WTC11 (cell line): ENCODE measurements around the gene CABLES1. TPM values are rescaled to one million over a fixed set of nuclear protein-coding genes. Genes with fewer than 3 reads are reported as not detected.
A peak's percentile ranks its signal among the peaks of the same experiment; 100 is the strongest.

ENCODE experiments used
- ATAC-seq: fragments of 200-7000 bp; cut with Tn5 transposase; 2 replicates; pipeline ENCODE4 v1.10.0; 2021; ENCODE audit warnings: mild to moderate bottlenecking, moderate library complexity
- CTCF ChIA-PET: fragments of 300-600 bp; sonication (Branson Sonifier 250); formaldehyde crosslinking; loops from one replicate; lab custom pipeline; 2021; ENCODE audit warnings: antibody characterized with exemption; lab: Charles Lee
- POLR2A ChIA-PET: fragments of 350-600 bp; sonication (Branson Sonifier 250); formaldehyde crosslinking; loops from one replicate; lab custom pipeline; 2021; ENCODE audit warnings: antibody characterized with exemption; lab: Charles Lee
- DNase-seq: peaks from one replicate; pipeline ENCODE4 v3.0.0; 2021; ENCODE audit warnings: low spot score
- H3K27ac Mint-ChIP-seq: 2 replicates; pipeline ENCODE4 v1.8.0; 2021; ENCODE audit warnings: mixed read lengths
- H3K27me3 Mint-ChIP-seq: 2 replicates; pipeline ENCODE4 v1.8.0; 2021; ENCODE audit warnings: low read depth, mild to moderate bottlenecking, moderate library complexity, mixed read lengths
- H3K36me3 Mint-ChIP-seq: 2 replicates; pipeline ENCODE4 v1.8.0; 2021; ENCODE audit warnings: mixed read lengths
- H3K4me1 Mint-ChIP-seq: 2 replicates; pipeline ENCODE4 v1.8.0; 2022; ENCODE audit warnings: mixed read lengths
- H3K4me3 Mint-ChIP-seq: 2 replicates; pipeline ENCODE4 v1.8.0; 2021; ENCODE audit warnings: mild to moderate bottlenecking, moderate library complexity, mixed read lengths
- H3K9me3 Mint-ChIP-seq: 2 replicates; pipeline ENCODE4 v1.8.0; 2021; ENCODE audit warnings: mixed read lengths
- CREB1 ChIP-seq: sonication (generic); formaldehyde crosslinking; IDR thresholded peaks from 2 replicates; pipeline ENCODE4 v1.8.0; 2023; ENCODE audit warnings: mild to moderate bottlenecking, missing genetic modification reagents
- ETV6 ChIP-seq: sonication (generic); formaldehyde crosslinking; IDR thresholded peaks from 2 replicates; pipeline ENCODE4 v1.8.1; 2022; ENCODE audit warnings: mild to moderate bottlenecking, missing genetic modification reagents
- MXD4 ChIP-seq: fragments of 250-450 bp; sonication (Bioruptor Pico); IDR thresholded peaks from 2 replicates; pipeline ENCODE4 v1.8.0; 2021; ENCODE audit warnings: mild to moderate bottlenecking, moderate library complexity, borderline replicate concordance
- OVOL2 ChIP-seq: fragments of 250-450 bp; sonication (Bioruptor Pico); IDR thresholded peaks from 2 replicates; pipeline ENCODE4 v1.9.0; 2021; ENCODE audit warnings: mild to moderate bottlenecking, borderline replicate concordance
- PRRX2 ChIP-seq: fragments of 250-450 bp; sonication (Bioruptor Pico); IDR thresholded peaks from 2 replicates; pipeline ENCODE4 v1.8.0; 2021; ENCODE audit warnings: mild to moderate bottlenecking
- TEAD1 ChIP-seq: sonication (generic); formaldehyde crosslinking; IDR thresholded peaks from 2 replicates; pipeline ENCODE4 v1.8.0; 2022; ENCODE audit warnings: mild to moderate bottlenecking, missing genetic modification reagents
- TEAD4 ChIP-seq: sonication (generic); formaldehyde crosslinking; IDR thresholded peaks from 2 replicates; pipeline ENCODE4 v1.8.0; 2022; ENCODE audit warnings: mild to moderate bottlenecking, missing genetic modification reagents
- ZBTB21 ChIP-seq: sonication (generic); formaldehyde crosslinking; IDR thresholded peaks from 2 replicates; pipeline ENCODE4 v1.8.1; 2023; ENCODE audit warnings: mild to moderate bottlenecking, missing genetic modification reagents, borderline replicate concordance
- ZNF219 ChIP-seq: sonication (generic); formaldehyde crosslinking; IDR thresholded peaks from 2 replicates; pipeline ENCODE4 v1.8.0; 2023; ENCODE audit warnings: missing genetic modification reagents, mild to moderate bottlenecking, borderline replicate concordance
- ZNF232 ChIP-seq: sonication (generic); formaldehyde crosslinking; IDR thresholded peaks from 2 replicates; pipeline ENCODE4 v1.8.0; 2022; ENCODE audit warnings: mild to moderate bottlenecking, missing genetic modification reagents
- ZNF671 ChIP-seq: fragments of 250-450 bp; sonication (Bioruptor Pico); IDR thresholded peaks from 2 replicates; pipeline ENCODE4 v1.8.0; 2021; ENCODE audit warnings: mild to moderate bottlenecking
- total RNA-seq: library from RNA; stranded (reverse); gene quantifications from 3 replicates; pipeline ENCODE4 v1.2.3, GENCODE V29; 2021
- TF ChIP-seq, protein P1 (sequence below): sonication (generic); formaldehyde crosslinking; IDR thresholded peaks from 2 replicates; pipeline ENCODE4 v1.8.1; 2023; ENCODE audit warnings: mild to moderate bottlenecking, missing genetic modification reagents
- TF ChIP-seq, protein P2 (sequence below): sonication (generic); formaldehyde crosslinking; IDR thresholded peaks from 2 replicates; pipeline ENCODE4 v1.8.0; 2023; ENCODE audit warnings: missing genetic modification reagents, mild to moderate bottlenecking, borderline replicate concordance
- TF ChIP-seq, protein P3 (sequence below): sonication (generic); formaldehyde crosslinking; conservative IDR thresholded peaks from 2 replicates; pipeline ENCODE4 v1.8.1; 2023; ENCODE audit warnings: mild to moderate bottlenecking, low read depth, missing genetic modification reagents, moderate library complexity
- TF ChIP-seq, protein P4 (sequence below): sonication (generic); formaldehyde crosslinking; IDR thresholded peaks from 2 replicates; pipeline ENCODE4 v1.8.0; 2022; ENCODE audit warnings: missing genetic modification reagents
- TF ChIP-seq, protein P5 (sequence below): sonication (generic); formaldehyde crosslinking; IDR thresholded peaks from 2 replicates; pipeline ENCODE4 v1.8.0; 2022; ENCODE audit warnings: mild to moderate bottlenecking, missing genetic modification reagents
- TF ChIP-seq, protein P6 (sequence below): sonication (generic); formaldehyde crosslinking; IDR thresholded peaks from 2 replicates; pipeline ENCODE4 v1.8.1; 2023; ENCODE audit warnings: mild to moderate bottlenecking, missing genetic modification reagents, borderline replicate concordance

CABLES1 gene
- total RNA-seq, 1 experiment from 2014 or later, result 17.0 TPM

DNA sequence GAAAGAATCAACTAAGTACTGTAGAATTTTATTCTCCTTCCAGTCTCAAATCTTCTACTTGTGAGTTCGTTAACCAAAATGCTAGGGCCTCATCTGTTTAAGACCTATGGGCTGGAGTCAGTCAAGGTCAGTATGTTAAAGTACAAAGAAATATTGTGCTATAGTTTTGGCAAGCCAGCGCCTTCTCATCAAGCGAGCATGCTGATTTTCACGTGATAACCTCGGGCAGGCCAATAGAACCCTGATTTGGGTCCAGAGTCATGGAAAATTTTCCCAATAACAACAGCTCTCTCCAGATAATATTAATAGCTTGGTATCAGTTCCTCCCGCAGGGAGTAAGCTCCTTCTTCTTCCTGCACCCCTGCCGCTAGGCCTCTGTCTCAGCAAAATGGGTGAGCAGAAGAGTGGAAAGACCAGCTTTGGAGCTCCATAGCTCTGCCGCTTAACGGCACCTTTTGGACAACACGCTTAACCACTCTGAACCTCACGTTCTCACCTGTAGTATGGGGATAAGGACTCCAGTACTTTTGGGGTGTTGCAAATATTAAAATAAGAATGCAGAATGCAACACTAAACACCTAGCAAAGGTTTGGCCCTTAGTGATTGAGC is 11.7 kb downstream of the CABLES1 start:
- peaks cover 56% of the 10 kb centered on the region for H3K4me1 Mint-ChIP-seq
- H3K36me3 Mint-ChIP-seq, result peaks cover 4% of the 10 kb centered on the region; the same call in 1 of the 2 replicates
- POLR2A ChIA-PET, result no interaction called here
- H3K27me3 Mint-ChIP-seq, result no peaks in the 10 kb centered on the region
- peak overlapping the region; percentile 54; the same call in 1 of the 2 replicates for H3K27ac Mint-ChIP-seq
- ATAC-seq (no peak), DNase-seq (no peak)
- TF ChIP-seq ZBTB21 (CRISPR knock-in tag) (no peak), TEAD4 (CRISPR knock-in tag) (no peak), ZNF671 (CRISPR knock-in tag) (no peak), MXD4 (CRISPR knock-in tag) (no peak), TEAD1 (CRISPR knock-in tag) (no peak), PRRX2 (CRISPR knock-in tag) (no peak)
- TF ChIP-seq, protein P1, sequence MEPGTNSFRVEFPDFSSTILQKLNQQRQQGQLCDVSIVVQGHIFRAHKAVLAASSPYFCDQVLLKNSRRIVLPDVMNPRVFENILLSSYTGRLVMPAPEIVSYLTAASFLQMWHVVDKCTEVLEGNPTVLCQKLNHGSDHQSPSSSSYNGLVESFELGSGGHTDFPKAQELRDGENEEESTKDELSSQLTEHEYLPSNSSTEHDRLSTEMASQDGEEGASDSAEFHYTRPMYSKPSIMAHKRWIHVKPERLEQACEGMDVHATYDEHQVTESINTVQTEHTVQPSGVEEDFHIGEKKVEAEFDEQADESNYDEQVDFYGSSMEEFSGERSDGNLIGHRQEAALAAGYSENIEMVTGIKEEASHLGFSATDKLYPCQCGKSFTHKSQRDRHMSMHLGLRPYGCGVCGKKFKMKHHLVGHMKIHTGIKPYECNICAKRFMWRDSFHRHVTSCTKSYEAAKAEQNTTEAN, result no peak
- TF ChIP-seq, protein P2, sequence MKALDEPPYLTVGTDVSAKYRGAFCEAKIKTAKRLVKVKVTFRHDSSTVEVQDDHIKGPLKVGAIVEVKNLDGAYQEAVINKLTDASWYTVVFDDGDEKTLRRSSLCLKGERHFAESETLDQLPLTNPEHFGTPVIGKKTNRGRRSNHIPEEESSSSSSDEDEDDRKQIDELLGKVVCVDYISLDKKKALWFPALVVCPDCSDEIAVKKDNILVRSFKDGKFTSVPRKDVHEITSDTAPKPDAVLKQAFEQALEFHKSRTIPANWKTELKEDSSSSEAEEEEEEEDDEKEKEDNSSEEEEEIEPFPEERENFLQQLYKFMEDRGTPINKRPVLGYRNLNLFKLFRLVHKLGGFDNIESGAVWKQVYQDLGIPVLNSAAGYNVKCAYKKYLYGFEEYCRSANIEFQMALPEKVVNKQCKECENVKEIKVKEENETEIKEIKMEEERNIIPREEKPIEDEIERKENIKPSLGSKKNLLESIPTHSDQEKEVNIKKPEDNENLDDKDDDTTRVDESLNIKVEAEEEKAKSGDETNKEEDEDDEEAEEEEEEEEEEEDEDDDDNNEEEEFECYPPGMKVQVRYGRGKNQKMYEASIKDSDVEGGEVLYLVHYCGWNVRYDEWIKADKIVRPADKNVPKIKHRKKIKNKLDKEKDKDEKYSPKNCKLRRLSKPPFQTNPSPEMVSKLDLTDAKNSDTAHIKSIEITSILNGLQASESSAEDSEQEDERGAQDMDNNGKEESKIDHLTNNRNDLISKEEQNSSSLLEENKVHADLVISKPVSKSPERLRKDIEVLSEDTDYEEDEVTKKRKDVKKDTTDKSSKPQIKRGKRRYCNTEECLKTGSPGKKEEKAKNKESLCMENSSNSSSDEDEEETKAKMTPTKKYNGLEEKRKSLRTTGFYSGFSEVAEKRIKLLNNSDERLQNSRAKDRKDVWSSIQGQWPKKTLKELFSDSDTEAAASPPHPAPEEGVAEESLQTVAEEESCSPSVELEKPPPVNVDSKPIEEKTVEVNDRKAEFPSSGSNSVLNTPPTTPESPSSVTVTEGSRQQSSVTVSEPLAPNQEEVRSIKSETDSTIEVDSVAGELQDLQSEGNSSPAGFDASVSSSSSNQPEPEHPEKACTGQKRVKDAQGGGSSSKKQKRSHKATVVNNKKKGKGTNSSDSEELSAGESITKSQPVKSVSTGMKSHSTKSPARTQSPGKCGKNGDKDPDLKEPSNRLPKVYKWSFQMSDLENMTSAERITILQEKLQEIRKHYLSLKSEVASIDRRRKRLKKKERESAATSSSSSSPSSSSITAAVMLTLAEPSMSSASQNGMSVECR (CRISPR knock-in tag), result no peak
- CTCF ChIA-PET, result interaction anchor here (0.7 to 1.4 kb wide), 7 partner anchors 9 to 438 kb away, joined by 3 to 8 read pairs (median 4); no protein-coding TSS in a partner anchor
- H3K9me3 Mint-ChIP-seq, result no peaks in the 10 kb centered on the region
- no peak overlapping the region for H3K4me3 Mint-ChIP-seq

DNA sequence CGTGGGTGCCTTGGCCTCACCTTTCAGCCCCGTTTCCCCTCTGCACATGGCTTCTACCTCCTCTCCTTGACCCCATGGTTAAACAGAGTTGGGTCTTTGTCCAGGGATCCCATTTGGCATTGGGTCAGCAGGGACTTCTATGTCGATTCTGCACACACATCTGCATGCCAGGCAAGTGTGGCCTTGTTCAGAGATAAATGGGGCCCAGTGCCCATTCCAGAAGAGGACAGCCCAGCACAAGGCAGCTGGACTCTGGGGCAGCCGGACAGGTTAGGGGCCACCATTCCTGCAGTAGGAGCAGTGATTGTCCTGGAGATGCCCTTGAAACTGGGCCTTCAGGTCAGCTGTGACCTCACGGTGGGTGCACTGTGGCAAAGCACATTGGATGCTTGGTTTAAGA is 13.1 kb downstream of the CABLES1 start:
- POLR2A ChIA-PET, result interaction anchor here (0.7 kb wide), 1 partner anchor 812 kb away, joined by 15 read pairs; no protein-coding TSS in a partner anchor
- no peak for ATAC-seq
- TF ChIP-seq, protein P3, sequence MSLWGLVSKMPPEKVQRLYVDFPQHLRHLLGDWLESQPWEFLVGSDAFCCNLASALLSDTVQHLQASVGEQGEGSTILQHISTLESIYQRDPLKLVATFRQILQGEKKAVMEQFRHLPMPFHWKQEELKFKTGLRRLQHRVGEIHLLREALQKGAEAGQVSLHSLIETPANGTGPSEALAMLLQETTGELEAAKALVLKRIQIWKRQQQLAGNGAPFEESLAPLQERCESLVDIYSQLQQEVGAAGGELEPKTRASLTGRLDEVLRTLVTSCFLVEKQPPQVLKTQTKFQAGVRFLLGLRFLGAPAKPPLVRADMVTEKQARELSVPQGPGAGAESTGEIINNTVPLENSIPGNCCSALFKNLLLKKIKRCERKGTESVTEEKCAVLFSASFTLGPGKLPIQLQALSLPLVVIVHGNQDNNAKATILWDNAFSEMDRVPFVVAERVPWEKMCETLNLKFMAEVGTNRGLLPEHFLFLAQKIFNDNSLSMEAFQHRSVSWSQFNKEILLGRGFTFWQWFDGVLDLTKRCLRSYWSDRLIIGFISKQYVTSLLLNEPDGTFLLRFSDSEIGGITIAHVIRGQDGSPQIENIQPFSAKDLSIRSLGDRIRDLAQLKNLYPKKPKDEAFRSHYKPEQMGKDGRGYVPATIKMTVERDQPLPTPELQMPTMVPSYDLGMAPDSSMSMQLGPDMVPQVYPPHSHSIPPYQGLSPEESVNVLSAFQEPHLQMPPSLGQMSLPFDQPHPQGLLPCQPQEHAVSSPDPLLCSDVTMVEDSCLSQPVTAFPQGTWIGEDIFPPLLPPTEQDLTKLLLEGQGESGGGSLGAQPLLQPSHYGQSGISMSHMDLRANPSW, result no peak
- TF ChIP-seq ETV6 (CRISPR knock-in tag), result no peak
- no peak for TF ChIP-seq CREB1 (CRISPR knock-in tag)
- no peak for TF ChIP-seq ZBTB21 (CRISPR knock-in tag)
- TF ChIP-seq, protein P4, sequence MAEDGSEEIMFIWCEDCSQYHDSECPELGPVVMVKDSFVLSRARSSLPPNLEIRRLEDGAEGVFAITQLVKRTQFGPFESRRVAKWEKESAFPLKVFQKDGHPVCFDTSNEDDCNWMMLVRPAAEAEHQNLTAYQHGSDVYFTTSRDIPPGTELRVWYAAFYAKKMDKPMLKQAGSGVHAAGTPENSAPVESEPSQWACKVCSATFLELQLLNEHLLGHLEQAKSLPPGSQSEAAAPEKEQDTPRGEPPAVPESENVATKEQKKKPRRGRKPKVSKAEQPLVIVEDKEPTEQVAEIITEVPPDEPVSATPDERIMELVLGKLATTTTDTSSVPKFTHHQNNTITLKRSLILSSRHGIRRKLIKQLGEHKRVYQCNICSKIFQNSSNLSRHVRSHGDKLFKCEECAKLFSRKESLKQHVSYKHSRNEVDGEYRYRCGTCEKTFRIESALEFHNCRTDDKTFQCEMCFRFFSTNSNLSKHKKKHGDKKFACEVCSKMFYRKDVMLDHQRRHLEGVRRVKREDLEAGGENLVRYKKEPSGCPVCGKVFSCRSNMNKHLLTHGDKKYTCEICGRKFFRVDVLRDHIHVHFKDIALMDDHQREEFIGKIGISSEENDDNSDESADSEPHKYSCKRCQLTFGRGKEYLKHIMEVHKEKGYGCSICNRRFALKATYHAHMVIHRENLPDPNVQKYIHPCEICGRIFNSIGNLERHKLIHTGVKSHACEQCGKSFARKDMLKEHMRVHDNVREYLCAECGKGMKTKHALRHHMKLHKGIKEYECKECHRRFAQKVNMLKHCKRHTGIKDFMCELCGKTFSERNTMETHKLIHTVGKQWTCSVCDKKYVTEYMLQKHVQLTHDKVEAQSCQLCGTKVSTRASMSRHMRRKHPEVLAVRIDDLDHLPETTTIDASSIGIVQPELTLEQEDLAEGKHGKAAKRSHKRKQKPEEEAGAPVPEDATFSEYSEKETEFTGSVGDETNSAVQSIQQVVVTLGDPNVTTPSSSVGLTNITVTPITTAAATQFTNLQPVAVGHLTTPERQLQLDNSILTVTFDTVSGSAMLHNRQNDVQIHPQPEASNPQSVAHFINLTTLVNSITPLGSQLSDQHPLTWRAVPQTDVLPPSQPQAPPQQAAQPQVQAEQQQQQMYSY (CRISPR knock-in tag), result no peak
- TF ChIP-seq, protein P5, sequence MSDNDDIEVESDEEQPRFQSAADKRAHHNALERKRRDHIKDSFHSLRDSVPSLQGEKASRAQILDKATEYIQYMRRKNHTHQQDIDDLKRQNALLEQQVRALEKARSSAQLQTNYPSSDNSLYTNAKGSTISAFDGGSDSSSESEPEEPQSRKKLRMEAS (CRISPR knock-in tag), result no peak
- no peak for TF ChIP-seq ZNF219 (CRISPR knock-in tag)
- TF ChIP-seq OVOL2 (CRISPR knock-in tag), result no peak
- TF ChIP-seq ZNF232, result no peak
- TF ChIP-seq, protein P6, sequence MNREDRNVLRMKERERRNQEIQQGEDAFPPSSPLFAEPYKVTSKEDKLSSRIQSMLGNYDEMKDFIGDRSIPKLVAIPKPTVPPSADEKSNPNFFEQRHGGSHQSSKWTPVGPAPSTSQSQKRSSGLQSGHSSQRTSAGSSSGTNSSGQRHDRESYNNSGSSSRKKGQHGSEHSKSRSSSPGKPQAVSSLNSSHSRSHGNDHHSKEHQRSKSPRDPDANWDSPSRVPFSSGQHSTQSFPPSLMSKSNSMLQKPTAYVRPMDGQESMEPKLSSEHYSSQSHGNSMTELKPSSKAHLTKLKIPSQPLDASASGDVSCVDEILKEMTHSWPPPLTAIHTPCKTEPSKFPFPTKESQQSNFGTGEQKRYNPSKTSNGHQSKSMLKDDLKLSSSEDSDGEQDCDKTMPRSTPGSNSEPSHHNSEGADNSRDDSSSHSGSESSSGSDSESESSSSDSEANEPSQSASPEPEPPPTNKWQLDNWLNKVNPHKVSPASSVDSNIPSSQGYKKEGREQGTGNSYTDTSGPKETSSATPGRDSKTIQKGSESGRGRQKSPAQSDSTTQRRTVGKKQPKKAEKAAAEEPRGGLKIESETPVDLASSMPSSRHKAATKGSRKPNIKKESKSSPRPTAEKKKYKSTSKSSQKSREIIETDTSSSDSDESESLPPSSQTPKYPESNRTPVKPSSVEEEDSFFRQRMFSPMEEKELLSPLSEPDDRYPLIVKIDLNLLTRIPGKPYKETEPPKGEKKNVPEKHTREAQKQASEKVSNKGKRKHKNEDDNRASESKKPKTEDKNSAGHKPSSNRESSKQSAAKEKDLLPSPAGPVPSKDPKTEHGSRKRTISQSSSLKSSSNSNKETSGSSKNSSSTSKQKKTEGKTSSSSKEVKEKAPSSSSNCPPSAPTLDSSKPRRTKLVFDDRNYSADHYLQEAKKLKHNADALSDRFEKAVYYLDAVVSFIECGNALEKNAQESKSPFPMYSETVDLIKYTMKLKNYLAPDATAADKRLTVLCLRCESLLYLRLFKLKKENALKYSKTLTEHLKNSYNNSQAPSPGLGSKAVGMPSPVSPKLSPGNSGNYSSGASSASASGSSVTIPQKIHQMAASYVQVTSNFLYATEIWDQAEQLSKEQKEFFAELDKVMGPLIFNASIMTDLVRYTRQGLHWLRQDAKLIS (CRISPR knock-in tag), result no peak
- H3K4me3 Mint-ChIP-seq, result no peak overlapping the region
- H3K27me3 Mint-ChIP-seq, result no peaks in the 10 kb centered on the region
- no peaks in the 10 kb centered on the region for H3K9me3 Mint-ChIP-seq
- CTCF ChIA-PET, result no interaction called here
- H3K27ac Mint-ChIP-seq, result no peak overlapping the region
- H3K36me3 Mint-ChIP-seq, result peaks cover 4% of the 10 kb centered on the region; the same call in 1 of the 2 replicates
- DNase-seq, result no peak
- H3K4me1 Mint-ChIP-seq, result peaks cover 43% of the 10 kb centered on the region
